GM23248 (cell line): ENCODE results near the gene STRA6.

Experiments
- EZH2 ChIP-seq: fragments of 200-600 bp; sonication (generic); IDR thresholded peaks from 2 replicates; pipeline ENCODE4 v1.6.1; 2018; ENCODE audit warnings: antibody characterized with exemption, mild to moderate bottlenecking; ENCODE audit not compliant: insufficient read depth, poor library complexity, severe bottlenecking
- EZH2phosphoT487 ChIP-seq: fragments of 200-600 bp; sonication (generic); IDR thresholded peaks from 2 replicates; pipeline ENCODE4 v1.6.1; 2018; ENCODE audit warnings: antibody characterized with exemption, moderate library complexity, mild to moderate bottlenecking, low read depth; ENCODE audit not compliant: insufficient read depth

GRCh38 chr15:74155766-74156417 lies 46.7 kb downstream of the STRA6 start:
- TF ChIP-seq EZH2phosphoT487 (no peak), EZH2 (no peak)
